ENCODE measurements around the gene PLEKHO1. TPM values are rescaled to one million over a fixed set of nuclear protein-coding genes. Genes with fewer than 3 reads are reported as not detected.
"Not testable (repeated sequence)": the region's sequence is repeated elsewhere in the genome, so short reads cannot be mapped to it uniquely, and the experiment has no call there.

PLEKHO1 gene
- polyA plus RNA-seq, 10 donors, result 64.0 to 93.4 (median 78.0) TPM

DNA sequence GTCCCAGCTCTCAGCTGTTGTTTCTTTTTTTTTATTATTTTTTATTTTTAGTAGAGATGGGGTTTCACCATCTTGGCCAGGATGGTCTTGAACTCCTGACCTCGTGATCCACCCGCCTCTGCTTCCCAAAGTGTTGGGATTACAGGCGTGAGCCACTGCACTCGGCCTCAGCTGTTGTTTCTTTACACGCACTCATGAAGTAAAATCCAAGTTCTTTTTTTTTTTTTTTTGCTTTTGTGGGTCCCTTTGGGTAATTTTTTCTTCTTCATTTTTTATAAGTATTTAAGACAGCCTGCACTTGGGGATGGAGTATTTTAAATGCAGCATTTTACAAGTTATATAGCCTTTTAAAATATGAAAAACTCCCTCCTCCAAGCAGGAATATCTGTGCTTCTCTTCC is 3.7 kb upstream of the PLEKHO1 start:
- DNase-seq, result not testable (repeated sequence)

DNA sequence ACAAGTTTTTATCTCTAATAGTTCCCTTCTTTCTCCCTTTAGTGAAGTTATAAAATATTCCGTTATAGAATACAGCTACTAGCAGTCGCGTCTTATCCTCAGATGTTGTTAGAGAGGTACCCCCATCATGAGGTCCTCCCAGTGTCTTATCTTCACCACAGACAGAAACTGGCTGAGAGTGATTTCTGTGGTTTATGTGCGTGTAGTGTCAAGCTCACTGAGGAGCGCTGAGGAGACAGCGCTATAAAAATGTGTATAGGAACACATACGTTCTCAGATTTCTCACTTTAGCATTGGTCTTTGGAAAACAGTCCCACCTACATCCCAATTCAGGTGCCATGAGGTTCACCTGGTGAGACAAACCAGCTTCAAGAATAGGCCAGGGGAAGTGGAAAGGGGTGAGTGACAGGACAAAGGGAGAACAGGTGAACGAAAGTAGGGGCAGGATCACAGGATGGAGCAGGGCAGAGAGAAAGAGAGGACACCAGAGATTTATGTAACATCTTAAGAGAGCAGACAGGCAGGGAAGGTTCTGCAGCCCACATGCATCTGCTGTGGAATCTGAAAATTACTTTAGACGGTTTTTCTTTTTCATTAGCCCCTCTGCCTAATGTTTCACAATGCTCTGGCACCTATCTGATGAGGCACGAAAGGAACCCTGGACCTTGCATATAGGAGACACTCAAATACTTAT is 2.7 kb upstream of the PLEKHO1 start:
- DNase-seq, result no peak

DNA sequence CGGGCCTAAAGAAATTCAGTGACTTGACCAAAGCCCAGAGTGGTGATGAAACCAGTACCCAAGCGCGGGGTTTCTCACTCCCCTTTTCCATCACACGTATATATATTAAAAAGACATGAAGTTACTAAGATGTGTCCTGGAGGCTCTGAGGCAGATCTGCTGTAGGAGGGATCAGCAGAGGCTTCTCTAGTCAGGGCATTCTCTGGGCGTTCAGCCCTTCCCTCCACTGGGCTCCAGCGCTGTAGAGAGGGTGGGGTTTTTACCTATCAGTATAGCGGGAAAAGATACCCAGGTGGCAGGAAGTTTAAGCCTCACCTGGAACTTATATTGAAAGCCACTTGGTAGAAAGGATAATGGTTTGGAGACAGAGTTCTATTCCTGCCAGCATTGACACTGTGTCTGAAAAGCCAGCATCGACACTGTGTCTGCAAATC is 862 bp upstream of the PLEKHO1 start:
- no peak for DNase-seq

DNA sequence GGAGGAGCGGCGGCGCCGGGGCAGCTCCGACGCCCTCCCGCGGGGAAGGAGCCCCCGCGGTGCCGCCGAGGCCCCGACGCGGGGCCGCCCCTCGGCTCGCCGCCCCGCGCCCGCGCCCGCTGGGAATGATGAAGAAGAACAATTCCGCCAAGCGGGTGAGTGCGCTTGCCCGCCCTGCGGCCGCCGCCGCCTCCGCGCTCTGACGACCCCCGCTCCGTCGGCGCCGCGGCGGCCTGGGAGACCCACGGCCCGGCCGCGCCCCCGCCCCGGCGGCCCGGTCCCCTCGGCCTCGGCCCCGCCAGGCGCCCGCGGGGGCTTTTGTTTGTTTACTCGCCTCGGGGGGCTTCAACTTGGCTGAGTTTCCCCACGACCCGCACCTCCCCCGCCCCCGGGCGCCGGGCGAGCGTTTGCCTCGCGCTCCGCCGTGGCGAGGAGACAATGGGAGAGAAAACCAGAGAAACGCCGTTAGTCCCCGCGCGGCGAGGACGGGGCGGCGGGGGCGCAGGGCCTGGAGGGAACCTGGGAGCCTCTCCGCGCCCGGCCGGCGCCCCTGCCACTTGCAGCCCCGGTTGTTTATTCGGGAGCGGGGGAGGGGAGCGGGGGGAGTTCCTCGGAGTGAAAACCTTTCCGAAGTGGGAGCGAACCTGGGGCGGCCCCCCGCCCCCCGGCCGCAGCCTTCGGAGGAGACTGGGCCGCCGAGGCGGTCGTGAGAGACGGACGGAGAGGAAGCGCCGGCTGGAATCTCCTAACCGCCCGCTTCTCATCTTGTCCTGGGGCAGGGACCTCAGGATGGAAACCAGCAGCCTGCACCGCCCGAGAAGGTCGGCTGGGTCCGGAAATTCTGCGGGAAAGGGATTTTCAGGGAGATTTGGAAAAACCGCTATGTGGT is 661 bp downstream of the PLEKHO1 start:
- peak in 1 of 3 donors; percentile 74 for DNase-seq

DNA sequence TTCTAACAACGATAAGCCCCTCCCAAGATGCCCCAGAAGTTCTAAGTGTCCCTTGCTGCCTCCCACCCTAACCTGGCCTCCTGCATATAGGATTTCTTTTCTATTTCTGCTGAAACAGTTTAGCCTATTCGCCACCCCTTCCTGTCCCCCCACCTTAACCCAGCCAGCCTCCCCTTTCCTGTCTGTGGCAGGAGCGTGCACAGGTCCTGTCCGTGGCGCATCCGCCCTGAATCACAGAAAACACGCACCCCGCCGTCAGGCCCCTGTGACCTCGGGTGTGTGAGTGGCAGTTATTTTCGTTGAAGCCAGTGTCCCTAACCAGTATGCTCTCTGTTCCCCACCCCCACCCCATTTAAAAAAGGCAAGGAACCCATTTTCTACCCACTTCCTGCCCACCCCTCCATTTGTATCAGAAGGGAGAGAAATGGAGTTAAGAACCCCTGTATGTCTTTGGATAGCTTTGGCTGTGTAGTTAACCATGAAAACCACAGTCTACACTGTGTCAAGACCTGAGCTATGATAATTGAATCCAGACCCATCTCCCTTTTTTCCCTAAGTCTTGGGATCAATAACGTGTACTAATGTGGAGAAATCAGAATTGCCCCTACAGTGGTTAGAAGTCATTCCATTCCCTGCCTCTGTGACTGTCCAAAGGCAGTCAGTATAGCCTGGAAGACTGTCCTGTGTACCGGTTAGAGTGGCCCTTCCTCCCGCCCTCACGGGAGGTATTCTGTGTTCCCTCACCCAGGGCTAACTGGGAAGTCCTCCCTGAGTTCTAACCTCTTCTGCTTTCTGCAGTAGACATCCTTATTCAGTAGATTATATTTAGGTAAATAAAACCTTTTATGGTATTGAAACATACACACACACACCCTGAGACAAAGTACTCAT is 1.8 kb downstream of the PLEKHO1 start:
- peak in 1 of 3 donors; percentile 39 for DNase-seq

DNA sequence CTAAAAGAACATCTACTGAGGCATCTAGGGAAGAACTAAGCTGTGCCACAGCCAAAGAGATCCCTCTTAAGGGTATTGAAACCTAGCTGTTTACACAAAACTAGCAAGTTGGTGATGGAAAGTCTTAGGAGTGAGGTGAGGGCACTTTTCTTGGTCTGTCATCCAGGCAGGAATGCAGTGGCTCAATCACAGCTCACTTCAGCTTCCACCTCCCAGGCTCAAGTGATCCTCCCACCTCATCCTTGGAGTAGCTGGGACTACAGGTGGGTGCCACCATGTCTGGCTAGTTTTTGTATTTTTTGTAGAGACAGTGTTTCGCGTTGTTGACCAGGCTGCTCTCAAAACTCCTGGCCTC is 2.4 kb downstream of the PLEKHO1 start:
- DNase-seq, result no peak

DNA sequence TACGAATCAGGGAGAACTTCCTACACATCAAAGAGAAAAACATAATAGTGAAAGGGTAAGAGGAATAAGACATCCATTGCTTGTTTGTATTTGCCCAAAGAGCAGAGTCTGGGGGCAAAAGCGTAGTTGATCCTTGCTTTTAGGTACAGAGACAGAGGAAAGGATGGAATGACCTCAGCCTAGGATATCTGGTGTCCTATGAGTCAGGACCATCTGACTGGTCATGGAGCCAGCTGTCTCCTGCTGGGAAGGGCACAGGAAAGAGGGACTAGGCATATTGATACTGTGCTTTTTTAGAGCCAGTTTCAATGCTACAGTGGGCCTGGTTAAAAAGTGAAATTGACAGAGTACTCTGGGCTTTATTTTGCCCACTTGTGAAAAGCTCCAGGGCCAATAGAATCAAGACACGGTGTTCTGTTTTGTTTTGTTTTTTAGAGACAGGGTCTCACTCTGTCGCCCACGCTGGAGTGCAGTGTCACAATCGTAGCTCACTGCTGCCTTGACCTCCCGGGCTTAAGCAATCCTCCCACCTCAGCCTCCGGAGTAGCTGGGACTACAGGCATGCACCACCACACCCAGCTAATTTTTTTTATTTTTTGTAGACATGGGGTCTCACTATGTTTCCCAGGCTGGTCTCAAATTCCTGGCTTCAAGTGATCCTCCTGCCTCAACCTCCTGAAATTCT is 3.2 kb downstream of the PLEKHO1 start:
- no peak for DNase-seq

DNA sequence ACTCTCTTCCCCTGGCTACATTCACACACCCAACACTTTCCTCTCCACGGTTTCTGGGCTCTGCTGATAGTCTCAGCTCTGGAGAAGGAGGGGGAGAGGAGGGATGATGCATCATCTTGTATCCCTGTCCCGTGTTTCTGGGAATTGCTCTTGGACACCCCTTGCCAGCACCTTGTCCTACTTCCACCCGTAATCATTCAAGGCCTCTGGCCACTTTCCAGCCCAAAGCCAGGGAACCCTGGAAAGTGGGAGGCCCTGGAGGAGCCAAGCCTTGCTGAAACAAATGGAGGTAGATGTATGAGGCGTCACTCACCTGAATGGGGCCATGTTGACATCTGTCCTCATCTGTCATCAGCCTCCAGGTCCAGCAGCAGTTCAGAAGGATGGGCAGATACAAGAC is 4.4 kb downstream of the PLEKHO1 start:
- no peak for DNase-seq

DNA sequence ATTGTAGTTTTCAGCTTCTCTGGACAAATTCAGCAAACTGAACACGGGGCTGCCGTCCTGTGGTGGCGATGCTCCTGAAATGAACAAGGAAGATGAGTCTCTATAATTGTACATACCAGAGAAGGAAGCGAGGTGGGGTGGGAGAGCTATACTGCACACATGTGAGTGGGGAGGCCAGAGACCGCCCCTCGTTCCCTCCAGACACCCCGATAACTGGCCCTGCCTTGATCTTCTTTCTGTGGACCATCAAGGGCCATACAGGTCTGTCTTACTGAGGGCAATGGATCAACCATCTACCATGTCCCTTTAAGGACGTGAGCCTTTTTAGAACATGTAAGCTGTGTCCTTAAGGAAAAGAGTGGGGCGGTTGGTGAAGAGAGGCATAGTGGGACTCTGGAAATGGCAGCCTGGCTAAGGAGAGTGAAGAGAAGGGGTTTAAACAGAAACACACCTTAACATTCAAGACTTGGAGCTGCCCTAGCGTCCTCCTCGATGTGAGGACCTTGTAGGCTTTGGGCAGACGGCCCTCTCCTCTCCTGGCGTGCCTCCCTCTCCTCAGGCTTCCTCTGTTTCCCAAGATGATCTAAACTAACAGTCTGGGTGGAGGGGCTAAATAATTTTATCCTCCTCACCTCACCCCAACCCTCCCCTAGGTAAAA is 5.8 kb downstream of the PLEKHO1 start:
- DNase-seq, result no peak

DNA sequence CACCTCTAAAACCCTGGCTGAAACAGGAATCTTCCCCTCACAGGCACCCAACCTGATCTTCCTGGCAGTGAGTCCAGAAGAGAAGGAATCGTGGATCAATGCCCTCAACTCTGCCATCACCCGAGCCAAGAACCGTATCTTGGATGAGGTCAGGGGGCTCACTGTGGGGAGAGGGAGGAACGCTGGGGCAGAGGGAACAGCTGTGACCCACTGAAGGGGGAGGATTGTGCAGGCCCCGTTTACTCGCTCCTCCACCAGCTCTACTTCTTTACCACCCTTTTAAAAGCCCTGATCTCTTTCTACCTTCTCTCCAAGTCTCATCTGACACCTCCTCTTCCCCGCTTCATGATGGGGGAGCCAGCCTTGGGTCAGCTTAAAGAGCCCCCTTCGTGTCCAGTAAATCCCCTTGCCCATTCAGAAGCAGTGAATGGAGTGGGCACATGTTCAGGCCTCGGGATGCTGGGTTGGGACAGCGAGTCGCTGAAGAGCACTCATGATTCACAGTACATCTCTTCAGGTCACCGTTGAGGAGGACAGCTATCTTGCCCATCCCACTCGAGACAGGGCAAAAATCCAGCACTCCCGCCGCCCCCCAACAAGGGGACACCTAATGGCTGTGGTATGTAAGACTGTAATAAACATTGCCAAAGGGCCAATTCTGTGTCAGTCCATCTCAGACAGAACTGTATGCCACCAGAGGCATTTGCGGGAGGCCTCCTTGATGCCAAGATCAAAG is 7.3 kb downstream of the PLEKHO1 start:
- DNase-seq, result no peak

DNA sequence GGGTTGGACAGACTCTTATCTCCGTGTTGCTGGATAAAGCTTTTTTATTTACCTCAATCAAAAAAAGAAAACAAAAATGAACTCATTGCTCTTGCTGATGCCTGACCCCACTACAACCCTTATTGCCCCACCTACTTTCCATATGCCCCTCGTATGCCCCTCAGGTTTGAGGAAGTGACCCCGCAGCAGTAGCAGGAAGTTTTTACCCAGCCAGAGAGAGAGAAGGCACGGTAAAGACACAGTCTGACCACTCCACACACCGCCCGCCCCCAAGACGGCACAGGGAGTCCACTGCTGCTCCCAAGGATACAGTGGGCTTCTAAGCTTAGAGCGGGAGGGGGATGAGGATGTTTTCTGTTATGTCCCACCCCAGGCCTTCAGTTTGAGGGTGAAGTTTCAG is 9.8 kb downstream of the PLEKHO1 start:
- DNase-seq, result peak in 1 of 3 donors; percentile 28

DNA sequence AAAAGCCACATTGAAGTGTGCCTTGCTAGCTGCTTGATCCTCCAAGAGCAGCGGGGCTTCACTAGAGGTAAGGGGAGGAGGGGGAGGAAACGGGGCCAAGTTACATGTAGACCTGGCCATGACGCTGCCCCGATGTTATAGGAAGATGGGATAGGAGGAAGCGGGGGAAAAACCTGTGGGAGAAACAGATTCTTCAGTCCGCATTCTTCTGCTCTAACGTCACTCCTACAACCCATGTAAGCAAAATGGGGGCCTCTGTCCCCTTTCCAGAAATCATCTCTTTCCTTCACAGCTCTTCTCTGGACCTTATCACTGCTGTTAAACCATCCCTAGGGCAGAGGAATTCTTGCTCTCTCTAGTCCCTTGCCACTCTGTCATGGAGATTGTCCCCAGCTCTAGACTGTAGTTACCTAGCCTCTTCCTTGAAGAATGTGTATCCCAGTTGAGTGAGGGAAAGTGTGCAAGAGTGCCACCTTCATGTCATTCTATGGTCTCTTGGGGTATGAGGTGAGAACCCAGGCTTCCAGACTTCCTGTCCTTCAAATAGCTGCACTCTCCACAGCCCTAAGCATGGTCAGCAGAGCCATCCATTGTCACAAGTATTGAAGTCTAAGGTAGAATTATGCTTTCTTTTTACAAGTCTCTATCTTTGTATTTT is 11.4 kb downstream of the PLEKHO1 start:
- peak in 1 of 3 donors; percentile 38 for DNase-seq

DNA sequence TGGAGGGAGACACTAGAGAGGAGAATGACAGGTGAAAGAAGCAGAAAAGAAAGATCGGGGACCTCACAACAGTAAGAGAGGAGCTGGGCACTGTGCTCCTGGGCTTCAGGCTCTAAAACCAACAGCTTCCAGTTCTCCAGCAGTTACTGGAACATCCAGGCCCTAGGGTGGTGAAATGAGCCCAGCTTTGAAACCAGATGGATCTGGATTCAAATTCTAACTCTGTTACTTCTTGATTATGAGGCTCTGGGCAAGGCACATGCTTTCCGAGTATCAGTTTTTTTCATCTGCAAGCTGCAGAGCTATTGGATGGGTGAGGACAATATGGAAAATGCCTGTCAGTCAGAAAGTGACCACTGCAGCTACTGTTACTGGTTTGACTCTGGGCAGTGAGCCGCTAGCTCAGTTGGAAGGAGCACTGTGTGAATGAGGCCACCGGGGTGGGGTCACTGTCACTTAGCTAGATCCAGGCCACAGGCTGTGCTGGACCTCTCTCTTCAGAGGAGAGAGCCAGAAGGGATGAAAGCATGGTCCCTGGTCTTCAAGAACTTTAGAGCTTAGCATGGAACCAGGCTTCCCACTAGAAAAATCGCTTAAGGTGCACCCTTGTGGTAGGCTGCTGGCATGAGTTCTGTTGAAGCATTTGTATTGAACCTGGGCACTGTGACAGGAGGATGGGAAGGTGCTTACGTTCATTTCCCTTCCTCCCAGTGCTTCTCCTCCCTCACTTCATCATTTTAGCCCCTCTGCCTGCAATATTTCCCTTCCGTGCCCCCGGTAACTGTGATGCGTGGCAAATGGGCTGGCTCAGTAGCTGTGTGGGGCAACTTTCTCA is 12.2 kb downstream of the PLEKHO1 start:
- peak in 1 of 3 donors; percentile 51 for DNase-seq

DNA sequence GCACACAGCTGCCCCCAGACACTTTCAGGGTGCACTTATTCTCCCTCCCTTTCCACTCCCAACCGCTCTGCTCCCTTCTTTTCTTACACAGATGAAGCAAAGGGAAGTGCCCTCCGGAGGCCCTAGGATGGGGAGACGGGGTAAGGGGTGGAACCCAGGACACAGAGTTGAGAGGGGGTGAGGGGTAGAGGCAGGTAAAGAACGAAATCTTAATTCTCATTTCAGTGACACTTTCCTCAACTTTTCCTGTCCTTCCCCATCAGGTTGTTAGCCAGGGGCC is 12.8 kb downstream of the PLEKHO1 start:
- DNase-seq, result no peak

DNA sequence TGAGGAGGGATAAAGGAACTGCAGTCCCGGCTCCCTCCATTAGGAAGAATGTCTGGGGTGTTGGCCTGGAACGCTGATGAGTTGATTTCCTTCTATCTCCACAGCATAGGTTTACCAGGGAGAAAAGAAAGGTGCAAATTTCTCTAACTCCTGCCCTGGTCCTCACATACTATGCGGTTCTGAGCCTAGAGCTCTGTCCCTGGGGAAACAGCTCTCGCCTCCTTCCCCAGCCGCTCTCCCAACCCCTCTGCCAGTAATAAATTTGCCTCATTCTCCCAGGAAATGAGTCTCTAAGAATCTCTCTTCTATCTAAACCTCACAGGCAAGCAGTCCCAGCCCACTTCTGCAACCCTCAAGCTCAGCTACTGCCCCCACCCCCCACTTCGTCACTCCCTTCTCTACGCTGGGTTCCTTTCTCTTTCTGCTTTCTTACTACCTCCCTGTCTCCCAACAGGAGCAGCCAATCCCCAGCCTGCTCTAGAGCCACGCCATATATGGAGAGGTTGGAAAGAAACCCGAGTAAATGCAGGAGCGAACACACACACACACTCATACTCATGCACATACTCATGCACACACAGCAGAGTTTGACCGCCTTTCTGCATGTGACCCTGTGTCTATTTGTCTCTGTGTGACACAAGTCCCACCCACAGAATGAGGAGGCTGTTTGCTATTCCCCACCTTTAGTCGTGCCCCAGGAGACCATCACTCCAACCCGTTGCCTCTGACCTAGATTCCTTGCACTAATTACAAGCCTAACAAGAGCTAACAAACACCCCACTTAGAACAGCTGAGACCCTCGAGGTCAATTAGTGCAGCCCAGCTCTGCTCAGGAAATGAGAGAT is 13.4 kb downstream of the PLEKHO1 start:
- peak; percentile 91 to 99 (median 97) for DNase-seq

DNA sequence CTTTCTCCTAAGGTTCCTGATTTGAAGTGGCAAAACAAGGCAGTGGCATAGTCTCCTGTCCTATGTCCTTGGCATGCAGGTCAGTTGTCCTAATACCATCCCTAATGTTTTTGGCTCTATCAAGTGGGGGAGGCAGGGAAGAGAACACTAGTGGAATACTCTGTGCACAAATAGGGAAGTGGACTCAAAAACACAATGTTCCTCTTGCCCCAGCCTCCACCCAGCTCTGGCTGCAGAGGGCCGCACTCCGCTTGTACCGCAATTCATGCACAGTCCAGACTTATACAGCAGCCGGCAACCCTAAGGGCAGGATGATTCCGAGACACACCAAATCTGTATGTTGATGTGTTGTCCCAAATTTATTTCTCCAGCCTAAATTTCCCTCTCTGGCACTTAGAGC is 14.5 kb downstream of the PLEKHO1 start:
- peak in 1 of 3 donors; percentile 33 for DNase-seq

DNA sequence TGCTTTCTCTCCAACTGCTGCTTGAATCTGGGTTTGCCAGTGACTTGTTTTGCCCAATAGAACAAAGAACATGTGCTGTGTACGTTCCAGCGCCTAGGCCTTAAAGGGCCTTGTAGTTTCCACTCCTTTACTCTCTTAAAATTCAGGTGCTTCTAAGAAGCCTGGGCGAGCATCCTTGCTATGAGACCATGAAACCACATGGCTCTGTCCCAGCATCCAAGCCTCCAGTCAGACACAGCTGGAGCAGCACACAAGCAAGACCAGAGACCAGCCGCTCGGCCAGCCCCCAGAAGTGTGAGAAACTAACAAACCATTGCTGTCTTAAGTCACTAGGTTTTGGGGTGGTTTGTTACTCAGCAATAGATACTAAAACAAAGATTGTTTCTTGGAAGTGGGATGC is 15.1 kb downstream of the PLEKHO1 start:
- DNase-seq, result peak in 1 of 3 donors; percentile 41
